HL-60/S4 treated with retinoic acid at 250 ng/mL for 4 days and 3 days (cell line): ENCODE measurements around the gene TET2.
"Not testable (repeated sequence)": the region's sequence is repeated elsewhere in the genome, so short reads cannot be mapped to it uniquely, and the experiment has no call there.

Experiments used
- in situ Hi-C: fragments of 300-500 bp; cut with MboI; formaldehyde crosslinking; loops from 2 replicates; pipeline ENCODE4 v1.7.0; 2022; ENCODE audit warnings: low sequenced_read_pairs

TET2 gene

DNA sequence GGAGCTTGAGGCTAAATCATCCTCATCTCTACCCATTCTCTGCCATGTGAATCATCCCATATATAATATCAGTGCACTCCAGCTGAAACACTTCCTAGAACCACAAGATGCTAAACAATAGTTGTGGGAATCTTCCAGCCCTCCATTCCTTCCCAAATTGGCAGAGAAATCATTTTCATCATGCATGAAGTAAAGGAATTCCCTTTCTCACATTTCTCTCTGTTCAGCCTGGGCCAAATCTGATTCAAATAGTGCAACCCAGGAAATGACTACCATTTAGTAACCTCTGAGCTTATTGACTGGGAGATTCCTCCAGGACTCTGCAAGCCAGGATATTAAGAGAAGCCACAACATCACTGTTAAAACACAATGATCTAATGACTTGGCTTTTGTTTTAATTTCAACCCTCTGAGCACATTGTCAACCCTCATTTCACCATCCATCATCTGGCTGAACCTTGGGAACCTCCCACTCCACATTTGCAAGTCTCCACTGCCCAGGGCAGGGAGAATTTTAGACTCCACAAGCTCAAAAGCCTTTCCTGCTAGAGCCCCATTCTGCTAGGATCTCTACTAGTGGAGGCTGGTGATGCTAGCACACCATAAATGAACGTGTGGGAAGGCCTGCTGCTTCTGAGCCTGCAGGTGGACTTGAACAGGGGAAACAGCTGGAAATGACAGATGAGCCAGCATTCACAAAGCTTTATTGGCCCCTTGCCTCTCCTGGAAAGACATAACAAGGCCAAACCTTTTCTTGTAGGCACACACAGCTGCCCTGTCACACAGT, 133.9 kb downstream of the TET2 start:
- in situ Hi-C loops: no loop called here

DNA sequence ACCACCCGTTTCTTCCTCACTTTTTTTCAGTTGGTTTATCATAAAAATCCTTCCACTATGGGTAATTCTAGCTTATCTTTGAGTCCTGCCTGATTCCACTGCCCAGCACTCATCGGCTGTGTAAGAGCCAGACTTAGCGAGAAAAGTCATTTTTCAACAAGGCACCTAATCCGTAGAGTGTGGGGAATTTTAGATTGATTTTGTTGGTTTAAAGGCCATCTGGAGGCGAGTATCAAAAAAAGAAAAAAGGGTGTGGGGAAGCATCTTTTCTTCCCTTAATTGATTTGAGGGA, 134.4 kb downstream of the TET2 start:
- in situ Hi-C loops: no loop called here

DNA sequence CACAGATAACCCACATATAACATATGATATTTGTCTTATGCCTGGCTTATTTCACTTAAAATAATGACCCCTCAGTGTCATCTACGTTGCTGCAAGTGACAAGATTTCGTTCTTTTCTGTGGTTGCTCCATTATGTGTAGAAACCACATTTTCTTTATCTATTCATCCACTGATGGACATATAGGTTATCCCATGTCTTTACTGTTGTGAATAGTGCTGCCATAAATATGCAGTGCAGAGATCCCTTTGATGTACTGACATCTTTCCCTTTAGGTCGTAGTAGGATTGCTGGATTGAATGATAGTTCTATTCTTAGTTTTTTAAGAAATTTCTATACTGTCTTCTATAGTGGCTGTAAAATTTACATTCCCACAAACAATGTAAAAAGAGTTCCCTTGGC, 135.8 kb downstream of the TET2 start:
- in situ Hi-C loops: no loop called here

DNA sequence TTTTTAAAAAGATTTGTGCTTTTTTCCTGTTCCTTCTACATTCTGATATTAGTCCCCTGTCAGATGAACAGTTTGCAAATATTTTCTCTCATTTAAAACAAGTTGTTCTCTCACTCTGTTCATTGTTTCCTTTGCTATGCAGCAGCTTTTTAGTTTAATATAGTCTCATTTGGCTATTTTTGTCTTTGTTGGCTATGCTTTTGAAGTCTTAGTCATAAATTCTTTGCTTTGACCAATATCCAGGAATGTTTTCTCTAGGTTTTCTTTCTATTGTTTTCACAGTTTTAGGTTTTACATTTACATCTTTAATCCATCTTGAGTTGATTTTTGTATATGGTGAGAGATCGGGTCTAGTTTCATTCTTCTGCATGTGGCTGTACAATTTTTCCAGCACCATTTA, 136.8 kb downstream of the TET2 start:
- in situ Hi-C loops: no loop called here

DNA sequence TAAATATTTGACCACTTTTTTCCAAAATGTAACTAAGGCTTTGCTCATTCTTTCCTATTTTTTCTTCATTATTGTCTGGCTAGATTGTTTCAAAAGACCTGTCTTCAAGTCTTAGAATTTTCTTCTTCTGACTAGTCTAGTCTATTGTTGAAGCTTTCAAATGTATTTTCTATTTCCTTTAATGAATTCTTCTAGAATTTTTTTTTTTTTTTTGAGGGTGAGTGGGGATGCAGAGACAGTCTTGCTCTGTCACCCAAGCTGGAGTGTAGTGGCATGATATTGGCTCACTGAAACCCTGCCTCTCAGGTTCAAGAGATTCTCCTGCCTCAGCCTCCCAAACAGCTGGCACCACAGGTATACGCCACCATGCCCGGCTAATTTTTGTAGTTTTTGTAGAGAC, 141.4 kb downstream of the TET2 start:
- in situ Hi-C loops: no loop called here

DNA sequence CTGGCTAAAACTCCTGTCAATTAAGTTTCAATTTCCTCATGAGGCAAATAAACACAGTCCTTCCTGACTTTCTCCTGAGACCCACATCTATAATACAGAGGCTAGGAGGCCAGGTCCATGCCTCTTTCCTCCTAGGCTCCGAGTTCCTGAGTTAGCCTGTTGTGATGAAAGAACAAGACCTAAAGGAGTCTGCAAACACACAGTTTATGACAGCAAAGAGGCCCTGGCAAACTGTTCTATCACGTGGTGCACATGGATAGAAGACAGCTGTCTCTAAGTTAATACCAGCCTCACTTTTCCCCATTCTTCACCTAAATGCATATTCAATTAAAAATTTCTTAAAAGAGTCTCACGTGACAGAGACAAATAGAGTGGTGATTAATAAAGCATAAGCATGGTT, 145.2 kb downstream of the TET2 start:
- in situ Hi-C loops: no loop called here

DNA sequence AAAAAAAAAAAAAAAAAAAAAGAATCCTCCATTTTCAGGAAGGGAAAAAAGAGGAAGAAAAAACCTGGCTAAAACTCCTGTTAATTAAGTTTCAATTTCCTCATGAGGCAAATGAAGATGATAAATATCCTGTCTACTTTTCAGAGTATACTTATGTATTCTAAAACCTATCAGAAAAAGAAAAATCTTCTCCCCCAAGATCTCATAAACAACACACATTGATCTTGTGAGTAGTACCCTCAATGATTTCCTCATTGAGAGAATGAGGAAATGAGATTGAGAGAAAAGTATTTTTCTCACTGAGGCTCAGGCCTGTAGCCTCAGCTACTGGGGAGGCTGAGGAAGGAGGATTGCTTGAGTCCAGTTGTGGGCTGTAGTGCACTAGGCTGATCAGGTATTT, 146.7 kb downstream of the TET2 start:
- in situ Hi-C loops: no loop called here

DNA sequence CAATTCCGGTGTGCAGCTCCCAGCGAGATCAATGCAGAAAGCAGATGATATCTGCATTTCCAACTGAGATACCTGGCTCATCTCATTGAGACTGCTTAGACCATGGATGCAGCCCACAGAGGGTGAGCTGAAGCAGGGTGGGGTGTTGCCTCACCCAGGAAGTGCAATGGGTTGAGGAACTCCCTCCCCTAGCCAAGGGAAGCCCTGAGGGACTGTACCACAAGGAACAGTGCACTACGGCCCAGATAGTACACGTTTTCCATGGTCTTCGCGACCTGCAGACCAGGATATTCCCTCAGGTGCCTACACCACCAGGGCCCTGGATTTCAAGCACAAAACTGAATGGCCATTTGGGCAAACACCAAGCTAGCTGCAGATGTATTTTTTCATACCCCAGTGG, 150.0 kb downstream of the TET2 start:
- in situ Hi-C loops: no loop called here

DNA sequence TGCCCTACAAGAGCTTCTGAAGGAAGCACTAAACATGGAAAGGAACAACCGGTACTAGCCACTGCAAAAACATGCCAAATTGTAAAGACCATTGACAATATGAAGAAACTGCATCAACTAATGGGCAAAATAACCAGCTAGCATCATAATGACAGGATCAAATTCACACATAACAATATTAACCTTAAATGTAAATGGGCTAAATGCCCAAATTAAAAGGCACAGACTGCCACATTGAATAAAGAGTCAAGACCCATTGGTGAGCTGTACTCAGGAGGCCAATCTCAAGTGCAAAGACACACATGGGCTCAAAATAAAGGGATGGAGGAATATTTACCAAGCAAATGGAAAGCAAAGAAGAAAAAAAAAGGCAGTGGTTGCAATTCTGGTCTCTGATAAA, 152.4 kb downstream of the TET2 start:
- in situ Hi-C loops: not testable (repeated sequence)

DNA sequence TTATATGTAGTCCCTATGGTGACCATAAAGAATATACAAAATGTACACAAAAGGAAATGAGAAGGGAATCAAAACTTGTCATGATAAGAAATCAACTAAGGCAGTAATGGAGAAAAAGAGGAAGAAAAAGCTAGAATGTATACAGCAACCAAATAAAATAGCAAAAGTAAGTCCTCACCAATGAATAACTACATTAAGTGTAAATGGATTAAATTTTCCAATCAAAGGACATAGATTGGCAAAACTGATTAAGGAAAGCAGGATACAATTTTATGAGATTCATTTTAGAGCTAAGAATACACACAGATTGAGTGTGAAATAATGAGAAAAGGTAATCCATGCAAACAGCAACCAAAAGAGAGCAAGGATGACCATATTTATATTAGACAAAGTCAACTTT, 157.4 kb downstream of the TET2 start:
- in situ Hi-C loops: no loop called here

DNA sequence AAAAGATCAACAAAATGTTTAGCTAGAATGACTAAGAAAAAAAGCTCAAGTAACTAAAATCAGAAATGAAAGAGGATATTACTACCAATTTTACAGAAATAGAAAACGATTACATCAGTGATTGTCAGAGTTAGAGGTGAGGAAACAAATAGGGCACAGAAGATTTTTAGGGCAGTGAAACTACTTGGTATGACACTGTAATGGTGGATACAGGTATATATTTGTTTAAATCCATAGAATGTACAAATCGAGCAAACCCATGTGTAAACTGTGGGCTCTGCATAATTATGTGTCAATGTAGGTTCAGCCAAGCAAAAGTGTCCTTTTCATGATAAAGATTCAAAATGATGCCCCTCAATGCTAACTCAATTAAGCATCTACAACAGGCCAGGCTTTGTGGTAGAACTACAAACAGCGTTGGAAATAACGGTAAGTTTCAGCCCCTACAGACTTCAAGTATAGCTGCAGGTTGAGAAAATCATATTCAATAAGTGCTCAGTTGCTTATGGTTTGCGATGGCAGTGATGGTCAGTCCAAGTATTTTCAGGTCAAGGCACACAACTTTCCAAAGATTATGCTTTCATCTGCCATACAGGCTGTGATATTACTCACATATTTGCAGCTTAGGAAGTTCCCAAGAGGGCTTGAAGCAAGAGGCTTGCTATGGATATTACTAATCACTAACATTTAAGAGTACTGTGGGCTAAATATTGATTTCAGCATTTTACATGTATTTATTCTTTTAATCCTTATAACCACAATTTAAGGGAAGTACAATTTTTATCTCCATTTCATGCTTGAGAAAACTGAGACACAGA, 158.6 kb downstream of the TET2 start:
- in situ Hi-C loops: no loop called here

DNA sequence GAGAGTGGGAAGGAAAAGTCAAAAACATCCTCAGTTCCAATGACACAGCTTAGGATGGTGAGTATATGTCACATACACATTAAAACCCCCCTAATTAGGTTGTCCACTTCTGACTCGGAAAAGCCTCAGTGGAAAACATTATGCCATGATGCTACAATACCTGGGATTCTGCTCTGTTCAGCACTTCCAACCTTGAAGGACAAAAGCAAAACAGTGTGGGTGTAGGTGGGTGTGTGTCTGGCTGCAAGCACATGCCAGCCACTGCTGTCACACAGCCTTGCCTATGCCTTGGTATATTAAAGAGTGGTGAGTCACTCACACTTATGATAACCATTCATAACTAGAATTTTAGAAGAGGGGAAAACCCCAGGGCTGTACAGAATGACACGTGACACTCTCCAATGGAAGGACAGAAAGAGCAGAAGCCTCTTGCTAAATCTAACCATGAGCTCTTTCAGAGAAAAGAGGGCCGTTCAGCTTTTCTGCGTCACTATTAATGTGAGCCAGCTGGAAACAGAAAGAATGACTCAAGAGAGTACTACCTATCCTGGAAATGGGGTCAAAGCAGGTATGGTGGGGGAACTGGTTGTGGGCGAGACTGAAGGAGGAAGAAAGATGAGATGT, 159.6 kb downstream of the TET2 start:
- in situ Hi-C loops: no loop called here

DNA sequence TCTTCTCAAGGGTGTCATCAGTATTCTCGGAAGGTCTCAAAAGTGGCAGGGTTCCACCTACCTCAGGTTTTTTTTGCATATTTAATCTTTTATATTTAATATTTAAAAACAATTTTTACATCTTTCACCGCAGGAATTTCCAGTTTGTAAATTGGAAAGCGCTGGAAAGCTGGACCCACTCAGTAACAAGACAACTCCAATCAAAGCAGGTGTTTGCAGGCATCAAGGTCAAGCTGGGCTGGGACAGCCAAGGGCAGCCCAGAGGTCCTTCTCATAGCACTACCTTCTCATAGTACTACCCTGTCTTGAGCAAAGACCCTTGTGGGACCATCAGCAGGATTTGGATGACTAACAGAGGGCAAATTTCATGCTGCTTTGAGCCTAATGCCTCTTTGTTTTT, 160.1 kb downstream of the TET2 start:
- in situ Hi-C loops: no loop called here

DNA sequence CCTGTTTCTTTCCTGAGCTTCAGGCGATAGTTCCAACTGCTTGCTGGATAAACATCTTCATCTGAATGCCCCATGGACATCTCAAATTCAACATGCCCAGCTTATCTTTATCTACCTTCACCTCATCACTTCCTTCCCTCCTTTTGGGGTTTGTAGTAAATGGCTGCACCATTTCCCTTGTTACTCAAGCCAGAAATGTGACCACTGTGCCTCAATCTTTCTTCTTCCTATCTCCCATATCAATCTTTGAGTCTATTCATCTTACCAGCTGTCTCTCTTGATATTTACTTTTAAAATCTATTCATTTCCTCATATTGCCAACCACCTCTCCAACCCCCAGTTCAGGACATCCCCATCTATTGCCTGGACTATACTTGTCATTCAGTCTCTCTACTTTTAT, 171.8 kb downstream of the TET2 start:
- in situ Hi-C loops: no loop called here

DNA sequence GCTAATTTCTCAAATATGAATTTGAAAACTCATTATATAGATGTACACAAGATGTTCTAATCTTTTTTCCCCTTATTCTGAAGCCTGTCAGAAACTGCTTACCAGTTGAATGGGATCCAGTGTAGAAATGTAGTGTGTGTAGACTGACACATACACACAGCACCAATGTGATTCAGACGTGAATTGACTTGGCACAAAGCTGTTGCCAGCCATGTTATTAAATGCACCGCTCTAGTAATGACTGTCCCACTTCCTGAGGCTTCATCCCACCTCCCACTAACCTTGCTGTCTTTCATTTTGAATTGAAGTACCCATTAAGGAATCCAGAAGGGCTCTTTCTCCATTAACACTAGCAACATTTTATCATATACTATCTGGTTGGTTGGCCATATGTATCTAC, 180.5 kb downstream of the TET2 start:
- in situ Hi-C loops: no loop called here

DNA sequence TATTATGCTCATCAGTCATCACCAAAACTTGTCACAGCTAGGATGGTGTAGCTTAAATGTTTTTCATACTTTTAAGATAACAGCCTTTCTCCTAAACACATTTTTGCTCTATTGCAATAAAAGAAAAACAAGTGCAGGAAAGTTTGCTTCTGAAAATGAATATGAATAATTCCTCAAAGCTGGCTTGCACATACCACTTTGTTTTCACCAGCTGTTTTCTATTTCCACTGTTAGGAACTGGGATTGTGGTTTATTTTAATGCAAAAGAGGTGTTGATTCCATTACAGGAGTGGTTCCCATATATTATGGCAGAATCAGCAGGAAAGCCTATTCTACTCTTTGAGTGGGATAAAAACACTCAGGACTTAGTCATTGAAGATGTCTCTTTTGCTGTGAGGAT, 181.3 kb downstream of the TET2 start:
- in situ Hi-C loops: no loop called here

DNA sequence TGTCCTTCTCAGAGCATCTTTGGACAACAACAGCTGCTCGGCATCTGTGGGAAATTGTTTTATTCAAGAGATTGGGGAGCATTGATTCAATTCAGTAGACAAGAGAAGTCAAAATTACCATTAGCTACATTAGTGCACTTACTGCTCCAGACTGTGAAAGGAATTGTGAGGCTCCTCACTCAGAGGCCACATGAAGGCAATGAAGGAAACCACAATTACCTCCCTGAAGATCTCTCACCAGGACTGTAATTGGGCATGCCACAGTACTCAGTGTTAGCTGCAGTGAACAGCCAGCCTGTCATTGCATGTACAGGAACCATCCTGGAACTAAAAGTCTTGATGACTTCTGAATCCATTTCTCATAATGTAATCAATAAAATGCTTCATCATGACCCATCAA, 182.4 kb downstream of the TET2 start:
- in situ Hi-C loops: no loop called here
